ENCODE measurements around the gene APPBP2. TPM values are rescaled to one million over a fixed set of nuclear protein-coding genes. Genes with fewer than 3 reads are reported as not detected.
"Not testable (repeated sequence)": the region's sequence is repeated elsewhere in the genome, so short reads cannot be mapped to it uniquely, and the experiment has no call there.

The APPBP2 gene
- total and polyA plus RNA-seq, 2 donors (not counting 3 experiments of a cell fraction or from before 2014, with no cell fraction given), result 8.4 to 49.1 TPM

- Histone ChIP-seq H3K36me3 (ENCODE audit: control insufficient read depth in 2 of 2, extremely low read depth in 1 of 2, insufficient read depth in 2 of 2, low read length in 2 of 2) (no peaks in the 10 kb centered on the region), H3K27ac (ENCODE audit: insufficient read depth, low read depth, low read length) (no peak overlapping the region), H3K4me2 (ENCODE audit: insufficient read depth, low read length) (no peak overlapping the region), H4K20me1 (replicated peaks; ENCODE audit: control insufficient read depth, extremely low read depth, insufficient read depth, low read length) (peaks cover 8% of the 10 kb centered on the region), H3K27me3 (ENCODE audit: control insufficient read depth in 2 of 2, insufficient read depth in 2 of 2, low read length in 2 of 2) (no peaks in the 10 kb centered on the region), H3K4me1 (ENCODE audit: control insufficient read depth, extremely low read depth, insufficient read depth, low read length) (peaks cover 11% of the 10 kb centered on the region), H2AFZ (ENCODE audit: low read depth, low read length) (no peak overlapping the region), H3K9me1 (replicated peaks; ENCODE audit: control insufficient read depth, extremely low read depth, insufficient read depth, low read length) (no peaks in the 10 kb centered on the region), H3K4me3 (replicated peaks in 1 of 3; ENCODE audit: insufficient read depth in 1 of 3, low read depth in 1 of 3, low read length in 3 of 3) (no peak overlapping the region), H3K9me3 (replicated peaks; ENCODE audit: control insufficient read depth, insufficient read depth, low read length) (no peaks in the 10 kb centered on the region), H3K79me2 (ENCODE audit: control insufficient read depth, insufficient read depth, low read length) (peaks cover 72% of the 10 kb centered on the region), H3K9ac (replicated peaks; ENCODE audit: extremely low read depth, insufficient read depth, low read length) (no peak overlapping the region)
- ChIA-PET POLR2A (interaction anchor here (0.9 to 1.0 kb wide), 2 partner anchors 18 to 22 kb away, joined by 3 to 4 read pairs; no protein-coding TSS in a partner anchor), CTCF (interaction anchor here (1.0 to 2.3 kb wide), 4 partner anchors 10 to 78 kb away, joined by 3 to 6 read pairs (median 4); no protein-coding TSS in a partner anchor)
- TF ChIP-seq MAX (IDR thresholded peaks at IDR 0.05; ENCODE audit: insufficient read depth, insufficient read length) (no peak), FOS (IDR thresholded peaks at IDR 0.05; ENCODE audit: borderline replicate concordance, insufficient read depth, low read length) (no peak), JUN (IDR thresholded peaks at IDR 0.05; ENCODE audit: borderline replicate concordance, insufficient read depth, insufficient read length, low read depth) (no peak), EZH2 (IDR thresholded peaks at IDR 0.05; ENCODE audit: borderline replicate concordance, low read depth, low read length, severe bottlenecking) (no peak)
- dilution Hi-C loops (cut with MboI; ENCODE audit: extremely low pct_ligation_motif_present, low sequenced_read_pairs) (no loop called here), intact Hi-C loops (cut with micrococcal nuclease) (no loop called here)
- BruUV-seq (replicated peaks), result no TSS peak
- no peak for FAIRE-seq
- DNase-seq (ENCODE audit: low read depth, low spot score), result no peak
Observed at GRCh38 chr17:60522889-60523626, 3.0 kb downstream of the APPBP2 start.

GRCh38 chr17:60519795-60520194 is 6.2 kb downstream of the APPBP2 start:
- FAIRE-seq (no peak), DNase-seq (ENCODE audit: low read depth, low spot score) (no peak)
- no peak overlapping the region for H2AFZ ChIP-seq (ENCODE audit: low read depth, low read length)
- POLR2A ChIA-PET, result no interaction called here
- no peak overlapping the region for H3K4me2 ChIP-seq (ENCODE audit: insufficient read depth, low read length)
- BruUV-seq (replicated peaks), result no TSS peak
- CTCF ChIA-PET, result interaction anchor here (1.3 to 1.5 kb wide), 2 partner anchors 50 to 118 kb away, joined by 3 read pairs; no protein-coding TSS in a partner anchor
- H4K20me1 ChIP-seq (replicated peaks; ENCODE audit: control insufficient read depth, extremely low read depth, insufficient read depth, low read length), result peaks cover 8% of the 10 kb centered on the region
- peaks cover 0 to 3% of the 10 kb centered on the region in 2 experiments for H3K36me3 ChIP-seq (ENCODE audit: control insufficient read depth in 2 of 2, extremely low read depth in 1 of 2, insufficient read depth in 2 of 2, low read length in 2 of 2)
- H3K4me3 ChIP-seq (replicated peaks in 1 of 3; ENCODE audit: insufficient read depth in 1 of 3, low read depth in 1 of 3, low read length in 3 of 3), result no peak overlapping the region
- TF ChIP-seq EZH2 (IDR thresholded peaks at IDR 0.05; ENCODE audit: borderline replicate concordance, low read depth, low read length, severe bottlenecking) (no peak), JUN (IDR thresholded peaks at IDR 0.05; ENCODE audit: borderline replicate concordance, insufficient read depth, insufficient read length, low read depth) (no peak), POLR2AphosphoS5 (IDR thresholded peaks at IDR 0.05; ENCODE audit: insufficient read depth, low read depth, low read length) (no peak), POLR2A (IDR thresholded peaks at IDR 0.05; ENCODE audit: low read depth, low read length) (no peak)
- no peak overlapping the region for H3K27ac ChIP-seq (ENCODE audit: insufficient read depth, low read depth, low read length)
- H3K79me2 ChIP-seq (ENCODE audit: control insufficient read depth, insufficient read depth, low read length), result peaks cover 90% of the 10 kb centered on the region
- no peaks in the 10 kb centered on the region for H3K9me3 ChIP-seq (replicated peaks; ENCODE audit: control insufficient read depth, insufficient read depth, low read length)
- no peaks in the 10 kb centered on the region for H3K27me3 ChIP-seq (ENCODE audit: control insufficient read depth in 2 of 2, insufficient read depth in 2 of 2, low read length in 2 of 2)
- H3K9me1 ChIP-seq (replicated peaks; ENCODE audit: control insufficient read depth, extremely low read depth, insufficient read depth, low read length), result no peaks in the 10 kb centered on the region
- no peak overlapping the region for H3K9ac ChIP-seq (replicated peaks; ENCODE audit: extremely low read depth, insufficient read depth, low read length)
- peaks cover 8% of the 10 kb centered on the region for H3K4me1 ChIP-seq (ENCODE audit: control insufficient read depth, extremely low read depth, insufficient read depth, low read length)
- intact Hi-C loops (cut with micrococcal nuclease), result no loop called here
- dilution Hi-C loops (cut with MboI; ENCODE audit: extremely low pct_ligation_motif_present, low sequenced_read_pairs), result no loop called here

- H3K9ac ChIP-seq (replicated peaks; ENCODE audit: extremely low read depth, insufficient read depth, low read length); H3K9me3 ChIP-seq (replicated peaks; ENCODE audit: control insufficient read depth, insufficient read depth, low read length); intact Hi-C loops (cut with micrococcal nuclease); H3K9me1 ChIP-seq (replicated peaks; ENCODE audit: control insufficient read depth, extremely low read depth, insufficient read depth, low read length); H3K4me1 ChIP-seq (ENCODE audit: control insufficient read depth, extremely low read depth, insufficient read depth, low read length); BruUV-seq (replicated peaks); H2AFZ ChIP-seq (ENCODE audit: low read depth, low read length); dilution Hi-C loops (cut with MboI; ENCODE audit: extremely low pct_ligation_motif_present, low sequenced_read_pairs); CTCF ChIA-PET; H3K4me3 ChIP-seq (replicated peaks in 1 of 3; ENCODE audit: insufficient read depth in 1 of 3, low read depth in 1 of 3, low read length in 3 of 3); H3K36me3 ChIP-seq (ENCODE audit: control insufficient read depth in 2 of 2, extremely low read depth in 1 of 2, insufficient read depth in 2 of 2, low read length in 2 of 2); DNase-seq (ENCODE audit: low read depth, low spot score); FAIRE-seq; H3K27ac ChIP-seq (ENCODE audit: insufficient read depth, low read depth, low read length); H4K20me1 ChIP-seq (replicated peaks; ENCODE audit: control insufficient read depth, extremely low read depth, insufficient read depth, low read length); H3K4me2 ChIP-seq (ENCODE audit: insufficient read depth, low read length); H3K27me3 ChIP-seq (ENCODE audit: control insufficient read depth in 2 of 2, insufficient read depth in 2 of 2, low read length in 2 of 2): not testable (repeated sequence)
- POLR2A ChIA-PET, result interaction anchor here (0.6 kb wide), 1 partner anchor 11 kb away, joined by 4 read pairs; the partner anchor contains the start of gene APPBP2
- peaks cover 71% of the 10 kb centered on the region for H3K79me2 ChIP-seq (ENCODE audit: control insufficient read depth, insufficient read depth, low read length)
Observed at GRCh38 chr17:60515683-60516082, 10.4 kb downstream of the APPBP2 start.
